Stimulated activated naive CD4-positive, alpha-beta T cell (primary cell): ENCODE results near the gene EBF3.

ENCODE experiments used
- DNase-seq, 6 experiments: peaks; one replicate each; lab custom pipeline; 2025; lab: John Stamatoyannopoulos, UW

Gene EBF3

DNA sequence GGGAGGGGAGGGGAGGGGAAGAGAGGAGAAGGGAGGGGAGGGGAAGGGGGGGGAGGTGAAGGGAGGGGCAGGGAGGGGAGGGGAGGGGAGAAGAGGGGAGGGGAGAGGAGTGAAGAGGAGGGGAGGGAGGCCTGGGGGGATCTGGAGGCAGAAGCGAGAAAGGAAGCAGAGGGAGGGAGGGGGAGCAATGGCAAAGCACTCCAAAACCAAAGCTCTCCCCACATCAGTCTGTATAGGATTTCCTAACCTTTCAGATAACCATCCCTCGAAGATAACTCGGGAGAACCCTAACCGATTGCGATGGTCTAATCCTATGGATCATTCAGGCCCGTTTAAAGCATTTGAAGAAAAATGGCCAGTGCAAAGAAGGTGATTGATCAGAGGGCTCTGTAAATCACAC, 19.0 kb downstream of the EBF3 start:
- DNase-seq, result no peak

DNA sequence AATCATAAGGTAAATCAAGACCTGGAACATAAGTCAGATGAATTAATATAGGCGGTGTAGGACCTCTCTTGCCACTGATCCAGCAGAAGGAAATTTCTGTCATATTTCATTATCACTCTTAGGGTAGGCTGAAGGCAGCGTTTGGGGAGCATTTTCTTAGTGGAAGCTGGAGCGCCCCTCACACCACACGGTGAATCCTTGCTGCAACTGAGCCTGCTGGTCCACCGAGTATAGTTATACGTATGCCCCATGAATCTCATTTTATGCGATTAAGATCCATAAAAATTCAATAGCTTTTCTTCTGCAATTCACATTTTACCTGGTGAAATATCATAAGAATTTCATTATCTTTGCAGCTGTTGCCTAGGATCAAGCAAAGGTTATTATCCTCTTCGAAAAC, 19.6 kb downstream of the EBF3 start:
- DNase-seq, result no peak

DNA sequence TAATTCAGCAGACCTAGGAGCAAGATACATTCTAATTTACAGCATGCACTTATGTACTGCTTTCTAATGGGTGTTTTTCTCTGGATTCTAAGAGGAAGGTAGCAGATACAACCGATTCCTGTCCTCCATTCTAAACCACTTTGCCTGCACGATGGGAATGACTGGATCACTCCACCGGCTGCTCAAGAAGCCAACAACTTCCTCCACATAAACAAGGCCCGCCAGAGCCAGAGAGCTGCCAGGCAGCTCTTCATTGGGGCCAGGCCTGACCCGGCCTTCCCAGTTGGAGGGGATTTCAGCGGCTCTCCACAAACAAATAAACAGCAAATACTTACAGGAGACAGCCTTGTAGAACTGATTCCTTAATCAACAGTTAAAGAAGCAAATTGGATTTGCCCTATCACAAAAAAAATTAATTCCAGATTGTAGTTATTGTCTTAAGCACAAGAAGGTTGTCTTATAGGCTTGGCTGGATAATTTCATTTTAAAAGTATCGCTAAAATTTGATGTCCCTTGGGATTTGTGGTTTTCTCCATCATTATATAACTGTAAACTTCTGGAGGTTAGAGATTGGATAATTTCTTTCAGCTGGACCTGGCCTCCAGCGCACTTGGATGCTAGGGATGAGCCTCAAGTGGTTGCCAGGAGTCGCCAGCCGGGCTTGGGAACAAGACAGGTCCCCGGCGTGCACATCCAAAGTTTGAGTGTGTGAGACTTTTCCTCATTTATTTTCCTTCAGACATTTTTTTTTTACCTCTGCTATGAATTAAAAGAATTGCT, 20.9 kb downstream of the EBF3 start:
- no peak for DNase-seq

DNA sequence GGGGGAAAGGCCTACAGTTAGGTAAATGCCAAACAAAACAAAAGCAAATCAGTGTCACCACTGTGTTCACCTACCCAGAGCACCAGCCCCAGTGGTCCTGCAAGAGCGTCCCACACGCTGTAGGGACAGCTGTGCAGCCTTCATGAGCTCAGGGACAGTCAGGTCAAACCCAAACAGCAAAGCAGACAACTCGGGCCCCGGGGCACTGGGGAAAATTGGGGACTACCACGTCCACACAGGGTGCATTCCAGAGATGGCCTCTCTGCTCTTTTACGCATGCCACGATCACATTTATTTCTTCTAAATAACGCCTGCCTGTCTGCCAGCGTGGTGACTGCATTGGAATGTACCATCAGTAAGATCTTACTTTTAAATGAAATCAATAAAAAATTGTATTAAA, 21.7 kb downstream of the EBF3 start:
- DNase-seq, result no peak

DNA sequence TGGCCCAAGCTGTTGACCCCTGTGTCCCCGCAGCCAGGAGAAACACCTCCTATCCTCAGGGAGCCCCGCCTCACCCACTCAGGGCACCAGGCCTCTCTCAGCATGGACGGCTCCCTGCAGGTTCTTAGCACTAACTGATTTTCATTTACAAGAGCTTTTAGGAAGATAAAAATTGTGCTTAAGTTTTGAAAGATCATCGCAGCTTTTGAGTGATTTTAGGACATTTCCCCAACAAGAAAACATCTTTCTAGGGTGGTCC, 22.1 kb downstream of the EBF3 start:
- DNase-seq, result no peak

DNA sequence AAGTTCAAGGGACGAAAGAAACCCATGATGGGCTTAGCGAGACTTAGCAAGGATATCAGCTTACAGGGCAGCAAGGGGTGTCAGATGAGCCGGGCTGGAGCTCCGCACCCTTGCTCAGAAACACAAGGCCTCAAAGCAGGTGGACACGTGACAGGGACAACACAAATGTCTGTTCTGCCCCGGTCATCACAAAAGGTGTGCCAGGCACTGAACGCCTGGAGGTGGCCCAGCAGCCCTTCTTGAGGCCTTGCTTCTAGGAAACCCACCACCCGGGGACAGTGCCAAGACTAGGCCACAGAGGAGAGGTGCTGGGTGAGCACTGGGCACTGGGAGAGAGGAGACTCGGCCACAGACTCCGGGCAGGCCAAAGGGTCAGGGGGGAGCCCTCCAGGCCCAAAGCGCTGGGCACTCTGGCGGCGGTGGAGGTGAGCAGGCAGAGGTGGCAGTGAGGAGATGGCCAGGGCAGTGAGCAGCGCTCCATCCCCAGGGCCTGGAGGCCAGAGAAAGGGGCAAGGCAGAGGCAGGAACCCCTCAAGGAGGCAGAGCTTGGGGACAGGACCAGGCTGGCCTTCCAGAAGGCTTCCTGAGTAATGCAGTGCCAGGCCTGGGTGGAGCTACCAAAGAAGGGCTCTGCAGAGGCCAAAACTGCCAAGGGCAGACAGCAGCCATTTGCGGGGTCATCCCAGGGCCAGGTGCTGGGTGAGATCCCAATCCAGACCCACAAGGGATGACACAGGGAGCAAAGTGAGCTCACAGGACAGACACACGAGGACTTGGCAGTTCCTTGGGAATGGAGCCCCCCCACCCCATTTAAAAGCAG, 22.7 kb downstream of the EBF3 start:
- no peak for DNase-seq

DNA sequence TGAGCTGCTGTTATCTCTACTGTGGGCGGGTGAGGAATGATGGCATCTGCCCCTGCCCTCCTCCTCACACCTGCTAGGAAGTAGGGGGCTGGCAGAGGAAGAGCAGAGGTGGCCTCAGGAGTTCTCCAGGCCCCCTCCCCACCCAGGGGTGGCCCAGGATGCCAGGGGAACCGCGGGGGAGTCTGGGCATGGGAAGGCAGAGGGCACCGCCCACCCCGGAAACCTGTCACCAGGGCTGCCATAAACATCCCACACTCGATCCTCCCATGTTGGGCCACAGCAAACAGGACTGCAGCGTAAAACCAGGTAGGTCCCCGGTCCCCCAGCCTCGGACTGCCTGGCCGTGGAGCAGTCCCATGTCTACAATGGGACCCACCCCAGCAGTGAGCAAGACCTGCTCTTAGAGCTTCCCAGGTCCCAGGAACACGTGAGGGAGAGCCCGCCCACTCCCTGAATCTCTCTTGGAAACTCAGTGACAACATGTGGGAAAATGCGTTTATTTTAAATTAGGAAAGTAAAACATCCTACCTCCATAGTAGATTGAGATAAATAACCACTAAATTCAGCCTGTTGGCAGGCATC, 23.4 kb downstream of the EBF3 start:
- no peak for DNase-seq

DNA sequence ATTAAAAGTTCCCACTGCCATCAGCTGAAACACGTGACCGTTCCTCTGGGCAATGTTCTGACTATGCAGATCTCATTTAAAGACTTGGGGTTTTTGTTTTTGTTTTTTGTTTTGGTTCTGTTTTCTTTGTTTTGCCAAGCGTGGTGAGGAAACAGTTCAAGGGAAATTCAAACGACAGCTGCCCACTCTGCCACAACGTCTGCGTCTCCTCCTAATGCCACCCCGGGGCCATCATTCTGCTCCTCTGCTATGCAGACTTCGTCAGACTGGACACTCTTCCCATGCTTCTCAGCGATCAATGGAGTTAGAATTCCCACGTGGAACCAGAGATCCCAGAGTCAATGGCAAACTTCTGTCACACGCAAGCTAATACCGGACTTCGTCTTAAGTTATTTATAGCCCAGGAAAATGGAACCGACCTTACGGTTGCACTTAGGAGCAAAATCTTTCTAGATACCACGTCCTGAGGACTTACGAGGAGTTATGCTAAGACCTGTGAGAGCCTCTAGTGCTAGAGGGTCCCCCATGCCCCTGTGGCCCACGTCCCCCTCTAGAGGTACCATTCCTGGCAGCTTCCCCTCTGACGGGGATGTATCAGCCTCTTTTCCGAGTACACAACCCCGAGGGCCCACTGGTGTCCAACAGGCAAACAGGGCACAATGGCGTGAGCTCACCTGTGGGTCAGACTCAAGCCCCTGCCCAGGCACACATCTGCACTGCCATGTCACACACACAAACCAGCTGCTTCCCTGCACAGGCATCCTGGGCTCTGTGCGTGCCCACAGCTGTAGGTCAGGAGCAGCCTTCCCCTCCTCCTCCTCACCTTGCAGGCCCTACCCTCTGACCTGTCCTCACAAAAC, 24.4 kb downstream of the EBF3 start:
- no peak for DNase-seq

DNA sequence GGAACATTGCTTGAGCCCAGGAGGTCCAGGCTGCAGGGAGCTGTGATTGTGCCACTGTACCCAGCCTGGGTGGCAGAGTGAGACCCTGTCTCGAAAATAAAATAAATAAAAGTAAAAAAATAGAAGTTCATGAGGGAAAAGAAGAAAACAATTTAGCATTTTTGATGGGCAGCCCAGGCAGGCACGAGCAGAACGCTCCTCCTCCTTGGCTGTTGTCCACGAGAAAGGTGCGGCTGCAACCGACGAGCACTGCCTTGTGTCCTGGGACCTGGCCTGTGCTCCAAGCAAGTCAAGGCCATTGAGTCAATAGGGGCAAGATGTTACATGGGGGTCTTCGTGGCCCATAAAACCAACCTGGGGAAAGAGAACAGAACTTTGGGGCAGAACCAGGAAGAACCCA, 25.6 kb downstream of the EBF3 start:
- no peak for DNase-seq

DNA sequence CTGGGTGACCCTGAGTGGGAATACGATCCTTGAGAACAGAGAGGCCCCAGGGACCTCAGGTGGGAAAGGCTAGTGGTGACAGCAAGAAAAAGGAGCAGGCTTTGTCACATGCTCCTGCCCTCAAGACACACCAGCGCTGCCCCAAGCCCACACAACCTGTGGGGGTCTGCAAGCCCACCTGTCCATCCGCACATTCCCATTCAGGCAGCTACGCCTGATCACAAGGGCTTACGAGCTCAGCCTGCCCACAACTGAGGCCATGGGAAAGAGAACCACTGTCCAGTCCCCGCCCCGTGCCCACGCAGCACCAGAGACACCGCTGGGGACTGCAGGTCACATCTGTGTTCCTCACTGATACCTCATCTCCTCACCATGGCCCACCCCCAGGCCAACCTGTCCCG, 26.7 kb downstream of the EBF3 start:
- DNase-seq, result no peak

DNA sequence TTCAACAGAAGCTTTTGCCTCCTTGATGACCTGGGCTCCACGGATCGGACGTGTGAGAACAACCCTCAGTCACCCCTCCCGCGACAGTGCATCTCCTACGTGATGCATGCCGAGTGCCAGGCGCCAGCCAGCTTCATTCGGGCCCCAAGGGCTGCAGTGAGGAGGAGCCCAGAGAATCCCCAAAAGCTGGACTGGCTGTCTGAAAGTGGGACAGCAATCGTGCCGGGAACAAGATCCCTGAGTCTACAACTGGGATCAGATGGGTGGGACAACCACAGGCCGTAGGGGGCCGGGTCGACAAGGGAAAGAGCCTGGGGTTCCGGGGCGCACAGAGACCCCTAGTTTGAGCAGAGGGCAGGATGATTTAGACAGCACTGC, 27.2 kb downstream of the EBF3 start:
- no peak for DNase-seq

DNA sequence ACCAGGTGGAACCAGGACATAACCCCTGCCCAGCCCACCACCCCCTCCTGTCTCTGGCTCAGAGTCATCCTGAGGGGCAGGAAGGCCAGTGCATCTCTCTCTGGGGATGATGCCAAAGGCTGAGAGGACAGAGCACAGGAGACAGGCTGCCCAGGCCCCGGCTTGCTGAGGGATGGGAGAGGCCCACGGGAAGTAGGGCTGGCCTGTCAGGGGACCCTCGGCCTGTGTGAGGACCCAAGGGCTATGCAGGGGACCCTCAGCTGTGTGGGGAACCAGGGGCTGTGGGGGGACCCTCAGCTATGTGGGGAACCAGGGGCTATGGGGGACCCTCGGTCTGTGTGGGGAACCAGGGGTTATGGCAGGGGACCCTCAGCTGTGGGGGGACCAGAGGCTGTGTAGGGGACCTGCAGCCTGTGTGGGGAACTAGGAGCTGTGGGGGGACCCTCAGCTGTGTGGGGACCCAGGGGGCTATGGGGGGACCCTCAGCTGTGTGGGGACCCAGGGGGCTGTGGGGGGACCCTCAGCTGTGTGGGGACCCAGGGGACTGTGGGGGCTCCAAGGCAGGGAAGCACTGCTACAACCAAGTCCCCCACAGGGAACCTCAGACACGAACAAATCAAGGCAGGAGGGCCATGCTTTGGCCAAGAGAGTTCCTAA, 27.7 kb downstream of the EBF3 start:
- no peak for DNase-seq

DNA sequence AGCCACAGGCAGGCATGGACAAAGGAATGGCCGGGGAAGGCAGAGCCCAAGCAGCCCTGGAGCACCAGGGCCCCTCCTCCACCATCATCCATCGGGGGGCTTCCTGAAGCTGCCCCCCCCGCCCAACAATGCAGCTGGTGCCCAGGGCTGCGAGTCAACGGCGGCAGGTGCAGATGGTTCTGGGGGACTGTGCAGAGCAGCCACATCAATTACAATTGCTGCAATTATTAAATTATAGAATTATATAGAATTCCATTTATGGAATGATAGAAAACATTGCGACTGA, 28.3 kb downstream of the EBF3 start:
- DNase-seq, result no peak

DNA sequence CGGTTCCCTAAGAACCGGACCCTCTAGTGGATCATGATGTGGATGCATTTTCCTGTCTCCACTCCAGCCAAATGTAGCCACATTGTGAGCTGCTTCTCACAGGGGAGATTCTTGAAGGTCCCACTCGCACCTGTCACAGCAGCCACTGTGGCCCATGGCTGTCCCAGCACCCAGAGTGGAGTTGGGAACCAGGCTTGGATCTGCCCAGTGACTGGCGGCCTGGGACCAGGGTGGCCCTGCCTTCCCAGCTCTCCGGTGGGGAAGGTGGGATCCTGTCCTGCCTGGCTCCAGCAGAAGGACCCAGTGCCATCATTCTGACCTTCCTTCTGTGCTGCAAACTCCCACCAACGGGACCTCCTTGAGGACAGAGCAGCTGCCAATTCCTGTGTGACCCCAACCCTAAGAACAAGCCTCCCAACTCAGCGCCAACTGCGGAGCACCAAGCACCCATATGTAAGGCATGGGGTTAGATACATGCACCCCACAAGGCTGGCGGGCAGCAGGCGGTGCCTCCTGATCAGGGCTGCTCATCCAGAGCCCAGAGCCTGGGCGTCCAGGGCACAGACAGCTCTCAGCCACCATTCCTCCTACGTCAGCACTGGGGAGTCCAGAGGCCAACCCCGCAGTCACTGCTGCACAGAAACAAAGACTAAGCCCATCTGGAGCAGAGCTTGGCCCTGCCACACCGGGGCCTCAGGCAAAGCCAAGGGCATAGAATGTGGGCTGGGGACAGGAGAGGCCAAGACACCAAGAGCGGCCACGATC, 28.8 kb downstream of the EBF3 start:
- no peak for DNase-seq

DNA sequence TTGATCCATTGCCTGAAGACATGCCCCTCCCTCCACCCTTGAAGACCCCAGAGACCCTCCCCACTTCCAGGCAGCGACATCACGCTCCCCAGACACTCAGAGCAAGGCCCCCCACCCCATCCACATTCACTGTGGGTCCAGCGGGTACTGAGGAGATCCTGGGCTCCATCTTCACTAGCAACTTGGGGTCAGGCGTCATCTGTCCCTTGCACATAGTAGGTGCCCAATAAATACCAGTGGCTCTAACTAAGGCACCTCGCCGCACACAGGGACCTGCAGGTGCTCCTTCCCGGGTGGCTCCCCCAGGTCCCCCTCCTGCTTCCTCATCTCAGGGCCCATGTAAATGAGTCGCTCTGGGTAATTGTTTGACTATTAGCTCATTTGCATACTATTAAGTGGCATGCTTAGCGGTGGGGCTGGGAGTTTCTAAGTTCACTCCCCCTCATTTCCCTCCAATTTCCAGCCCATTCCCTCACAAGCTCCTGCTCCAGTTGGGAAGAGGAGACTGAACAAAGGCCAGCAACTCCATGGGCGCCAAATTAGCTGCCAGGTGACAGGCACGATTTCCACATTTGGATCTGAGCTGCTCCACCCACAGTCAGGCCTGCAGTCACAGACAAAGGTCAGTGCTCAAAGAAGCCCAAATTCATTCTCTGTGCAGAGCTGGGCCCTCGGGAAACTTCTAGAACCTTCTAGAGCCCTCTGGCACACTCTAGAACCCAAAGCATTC, 29.7 kb downstream of the EBF3 start:
- DNase-seq, result no peak

DNA sequence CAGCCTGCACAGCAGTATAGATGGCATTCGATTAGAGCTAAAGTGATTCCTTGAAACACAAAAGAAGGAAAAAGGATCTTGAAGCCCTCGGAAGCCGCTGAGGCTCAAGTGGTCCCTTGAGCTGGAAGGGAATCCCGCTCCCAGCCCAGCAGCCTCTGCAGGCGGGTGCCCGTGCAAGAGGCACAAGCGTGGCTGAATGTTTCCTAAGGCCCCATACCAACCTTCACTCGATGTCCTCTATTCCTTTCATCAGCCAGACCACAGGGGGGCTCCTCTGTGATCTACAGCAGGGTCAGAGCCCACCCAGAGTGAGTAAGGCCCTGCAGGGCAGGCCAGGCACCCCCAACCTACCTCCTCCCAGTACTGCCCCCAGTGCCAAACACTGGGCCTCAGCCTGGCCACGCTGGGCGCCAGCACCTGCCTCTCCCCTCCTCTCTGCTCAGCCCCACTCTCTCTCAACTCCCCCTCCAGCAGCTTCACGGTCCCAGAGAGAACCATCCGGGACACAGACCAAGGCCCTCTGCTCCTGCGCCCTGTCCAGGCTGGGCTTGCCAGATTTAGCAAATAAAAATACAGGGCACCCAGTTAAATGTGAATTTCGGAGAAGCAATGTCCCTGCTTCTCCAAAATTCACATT, 30.5 kb downstream of the EBF3 start:
- DNase-seq, result no peak

DNA sequence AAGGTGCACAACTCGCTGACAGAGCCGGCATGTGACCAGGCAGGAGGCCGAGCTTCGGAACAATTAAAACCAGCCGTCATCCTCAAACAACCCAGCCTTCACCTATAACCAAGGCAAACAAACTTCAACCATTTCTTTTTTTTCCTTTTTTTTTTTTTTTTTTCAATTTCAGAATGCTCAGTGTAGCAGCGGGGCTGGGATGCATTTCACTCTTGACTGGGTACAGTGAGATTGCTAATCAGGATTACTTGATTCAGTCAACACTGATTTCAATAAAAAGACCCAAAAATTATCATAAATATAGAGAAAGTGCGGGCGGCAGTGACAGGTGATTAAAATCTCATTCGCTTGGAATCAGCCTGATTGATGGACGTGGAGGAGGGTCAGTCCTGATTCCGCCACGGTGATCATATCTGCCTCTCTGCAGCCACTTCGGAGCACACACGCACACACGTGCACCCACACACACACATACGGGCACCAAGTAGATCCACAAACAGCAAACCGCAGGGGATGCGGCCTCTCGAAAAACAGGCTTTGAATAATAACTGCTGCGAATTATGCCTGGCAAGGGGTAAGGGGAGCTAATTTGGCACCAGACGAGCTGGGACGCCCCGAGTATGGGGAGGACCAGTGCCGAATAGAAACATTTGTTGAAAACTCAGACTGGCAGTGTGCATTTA, 31.2 kb downstream of the EBF3 start:
- no peak for DNase-seq

DNA sequence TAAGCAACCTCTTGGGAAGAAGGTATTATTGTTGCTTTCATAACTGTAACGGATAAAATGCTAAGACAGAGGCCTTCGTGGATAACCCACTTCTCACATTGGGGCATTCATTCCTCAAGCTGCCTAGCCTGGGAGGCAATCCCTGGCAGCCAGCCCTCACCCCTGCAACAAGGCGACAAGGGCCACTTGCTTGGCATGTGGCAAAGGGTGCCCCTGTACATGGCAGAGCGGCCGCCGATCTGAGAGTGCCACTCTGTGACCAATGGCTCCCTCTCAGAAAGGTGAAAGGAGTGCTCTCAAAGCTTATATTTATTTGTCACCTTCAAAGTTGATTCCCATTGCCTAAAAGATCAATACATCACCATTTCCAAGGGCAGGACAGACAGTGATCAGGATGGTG, 31.9 kb downstream of the EBF3 start:
- no peak for DNase-seq

DNA sequence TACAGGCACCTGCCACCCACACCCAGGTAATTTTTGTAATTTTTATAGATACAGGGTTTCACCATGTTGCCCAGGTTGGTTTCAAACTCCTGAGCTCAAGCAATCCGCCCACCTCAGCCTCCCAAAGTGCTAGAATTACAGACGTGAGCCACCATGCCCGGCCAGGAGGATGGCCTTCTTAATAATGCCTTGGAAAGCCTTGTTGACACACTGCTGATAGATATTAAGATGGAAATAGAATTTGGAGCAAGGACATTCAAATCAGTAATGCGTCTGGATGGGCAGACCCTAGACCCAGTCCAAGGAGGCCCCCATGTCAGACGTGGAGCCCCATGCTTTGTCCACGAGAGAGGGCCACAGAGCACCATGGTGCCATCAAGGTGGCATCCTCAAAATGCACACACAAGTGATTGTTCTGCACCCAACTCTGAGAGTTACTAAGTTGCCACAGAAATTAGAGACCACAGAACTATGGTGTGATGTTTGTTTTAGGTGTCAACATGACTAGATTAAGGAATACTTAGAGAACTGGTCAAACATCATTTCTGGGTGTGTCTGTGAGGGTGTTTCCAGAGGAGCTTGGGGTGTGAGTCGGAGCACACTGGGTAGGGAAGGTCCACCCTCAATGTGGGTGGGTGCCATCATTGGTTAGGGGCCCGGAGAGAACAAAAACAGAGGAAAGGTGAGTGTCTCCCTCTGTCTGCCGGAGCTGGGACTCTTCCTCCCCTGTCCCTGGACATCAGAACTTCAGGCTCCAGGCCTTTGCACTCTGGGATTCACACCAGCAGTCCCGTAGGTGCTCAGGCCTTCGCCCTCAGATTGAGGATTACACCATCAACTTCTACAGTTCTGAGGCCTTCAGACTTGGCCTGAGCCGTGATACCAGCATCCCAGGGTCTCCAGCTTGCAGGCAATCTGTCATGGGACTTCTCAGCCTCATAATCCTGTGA, 34.5 kb downstream of the EBF3 start:
- no peak for DNase-seq
